C4-2B (cell line): ENCODE data around the gene FSTL5.

Experiments used
- CTCF ChIP-seq: fragments of 450-650 bp; conservative IDR thresholded peaks from 2 replicates; pipeline ENCODE4 v1.5.1; 2017; ENCODE audit warnings: mild to moderate bottlenecking
- ZFX ChIP-seq: fragments of 450-650 bp; IDR thresholded peaks from 2 replicates; pipeline ENCODE4 v1.6.1; 2017

- TF ChIP-seq CTCF (no peak), ZFX (no peak)
Observed at GRCh38 chr4:162056990-162057389, 106.8 kb downstream of the FSTL5 start.
